H1 (cell line): ENCODE results near the gene RNF26. TPM values are rescaled to one million over a fixed set of nuclear protein-coding genes. Genes with fewer than 3 reads are reported as not detected.
A peak's percentile ranks its signal among the peaks of the same experiment; 100 is the strongest.

Experiments
- CTCF ChIA-PET: fragments of 300-600 bp; sonication (Branson Sonifier 250); formaldehyde crosslinking; loops from one replicate; lab custom pipeline; 2021; ENCODE audit not compliant: partially characterized antibody; lab: Charles Lee
- POLR2A ChIA-PET: fragments of 300-600 bp; sonication (Branson Sonifier 250); formaldehyde crosslinking; loops from one replicate; lab custom pipeline; 2021; ENCODE audit warnings: inconsistent platforms; ENCODE audit not compliant: partially characterized antibody; lab: Charles Lee
- DNase-seq, 2 experiments: peaks; one replicate each; pipeline versions ENCODE4 v3.0.0 to v3.0.0-alpha.2; 2010 to 2022; ENCODE audit warnings: low spot score in 2 of 2, low read depth in 1 of 2, mixed read lengths in 1 of 2
- FAIRE-seq: peaks from 2 replicates; lab custom pipeline; 2011; peaks lifted over from hg19 to GRCh38; lab: Jason Lieb, UNC
- H2AFZ ChIP-seq: 2 replicates; pipeline ENCODE4 v1.8.1; 2012; ENCODE audit warnings: low read length, inconsistent platforms
- H2AK5ac ChIP-seq: 2 replicates; pipeline ENCODE4 v1.6.1; 2013; ENCODE audit warnings: low read depth, low read length
- H2BK120ac ChIP-seq: replicated peaks from 2 replicates; pipeline ENCODE3; 2013; ENCODE audit warnings: low read depth, low read length, inconsistent platforms
- H2BK12ac ChIP-seq: 2 replicates; pipeline ENCODE4 v1.6.1; 2013; ENCODE audit warnings: low read depth, low read length
- H2BK15ac ChIP-seq: 2 replicates; pipeline ENCODE4 v1.6.1; 2013; ENCODE audit warnings: low read length
- H2BK20ac ChIP-seq: 2 replicates; pipeline ENCODE4 v1.6.1; 2013; ENCODE audit warnings: low read length
- H2BK5ac ChIP-seq: 2 replicates; pipeline ENCODE4 v1.6.1; 2013; ENCODE audit warnings: low read depth, low read length
- H3K14ac ChIP-seq: 2 replicates; pipeline ENCODE4 v1.6.1; 2013; ENCODE audit warnings: inconsistent platforms; ENCODE audit not compliant: insufficient read length
- H3K18ac ChIP-seq: 2 replicates; pipeline ENCODE4 v1.6.1; 2013; ENCODE audit warnings: low read length; ENCODE audit errors: extremely low read depth
- H3K23ac ChIP-seq: 2 replicates; pipeline ENCODE4 v1.6.1; 2013; ENCODE audit warnings: inconsistent platforms; ENCODE audit not compliant: insufficient read length
- H3K23me2 ChIP-seq: 2 replicates; pipeline ENCODE4 v1.6.1; 2013; ENCODE audit warnings: low read depth, low read length
- H3K27ac ChIP-seq: 2 replicates; pipeline ENCODE4 v1.6.1; 2011; ENCODE audit warnings: low read depth, low read length, inconsistent platforms
- H3K27me3 ChIP-seq, 4 experiments: replicated peaks in 1 of 4; 1 replicate in 1 of 4; 2 replicates in 3 of 4; pipeline versions ENCODE4 v1.6.1 to v1.8.1; 2011 to 2013; ENCODE audit warnings: low read length in 3 of 4, mild to moderate bottlenecking in 3 of 4, inconsistent platforms in 2 of 4, mixed read lengths in 2 of 4, moderate library complexity in 1 of 4; ENCODE audit not compliant: control insufficient read depth in 3 of 4, insufficient read depth in 3 of 4; ENCODE audit errors: extremely low read depth in 1 of 4
- H3K36me3 ChIP-seq, 4 experiments: 2 replicates each; pipeline versions ENCODE4 v1.6.1 to v1.8.1; 2011 to 2013; ENCODE audit warnings: mild to moderate bottlenecking in 4 of 4, low read length in 3 of 4, moderate library complexity in 2 of 4, control low read depth in 1 of 4, inconsistent platforms in 1 of 4; ENCODE audit not compliant: insufficient read depth in 4 of 4, control insufficient read depth in 2 of 4
- H3K4ac ChIP-seq: replicated peaks from 2 replicates; pipeline ENCODE3; 2013; ENCODE audit warnings: low read length, low read depth, mixed read lengths, inconsistent platforms; ENCODE audit not compliant: insufficient read length
- H3K4me1 ChIP-seq, 4 experiments: replicated peaks in 1 of 4; 1 replicate in 1 of 4; 2 replicates in 3 of 4; pipeline versions ENCODE4 v1.6.1 to v1.8.1; 2011 to 2013; ENCODE audit warnings: low read length in 3 of 4, inconsistent platforms in 2 of 4, mixed read lengths in 1 of 4; ENCODE audit not compliant: insufficient read depth in 4 of 4, control insufficient read depth in 3 of 4
- H3K4me2 ChIP-seq, 2 experiments: 2 replicates each; pipeline versions ENCODE4 v1.6.1 to v1.8.1; 2011 to 2013; ENCODE audit warnings: low read depth in 2 of 2, low read length in 2 of 2, control low read depth in 1 of 2, inconsistent platforms in 1 of 2, mild to moderate bottlenecking in 1 of 2; ENCODE audit not compliant: insufficient read depth in 1 of 2
- H3K4me3 ChIP-seq, 4 experiments: fragments of 200-600, 300-600 bp in 1 of 4; sonication (generic), shearing (Covaris generic), sonication (Bioruptor Twin) in 1 of 4; 2 replicates each; pipeline versions ENCODE4 v1.5.1 to v1.8.1; 2011 to 2016; ENCODE audit warnings: low read length in 4 of 4, low read depth in 3 of 4, control low read depth in 2 of 4, inconsistent platforms in 2 of 4, mild to moderate bottlenecking in 2 of 4, mixed read lengths in 1 of 4, moderate library complexity in 1 of 4; ENCODE audit not compliant: insufficient read depth in 2 of 4; ENCODE audit errors: extremely low read depth in 1 of 4
- H3K56ac ChIP-seq: replicated peaks from 2 replicates; pipeline ENCODE3; 2013; ENCODE audit warnings: low read depth, mild to moderate bottlenecking, mixed read lengths, low read length, inconsistent platforms; ENCODE audit not compliant: insufficient read length
- H3K79me1 ChIP-seq: 2 replicates; pipeline ENCODE4 v1.6.1; 2013; ENCODE audit warnings: low read depth, low read length, control low read depth
- H3K79me2 ChIP-seq, 2 experiments: 2 replicates each; pipeline versions ENCODE4 v1.6.1 to v1.8.1; 2012 to 2013; ENCODE audit warnings: low read length in 2 of 2, mild to moderate bottlenecking in 2 of 2, inconsistent platforms in 1 of 2; ENCODE audit not compliant: insufficient read depth in 2 of 2, control insufficient read depth in 1 of 2
- H3K9ac ChIP-seq, 4 experiments: replicated peaks in 1 of 4; 1 replicate in 1 of 4; 2 replicates in 3 of 4; pipeline versions ENCODE4 v1.6.1 to v1.8.1; 2011 to 2013; ENCODE audit warnings: low read depth in 3 of 4, low read length in 3 of 4, control low read depth in 2 of 4, mild to moderate bottlenecking in 2 of 4, moderate library complexity in 2 of 4, inconsistent platforms in 1 of 4; ENCODE audit errors: extremely low read depth in 1 of 4
- H3K9me3 ChIP-seq, 2 experiments: 2 replicates each; pipeline versions ENCODE4 v1.6.1 to v1.8.1; 2012 to 2013; ENCODE audit warnings: mild to moderate bottlenecking in 2 of 2, moderate library complexity in 2 of 2, control low read depth in 1 of 2, inconsistent platforms in 1 of 2, low read depth in 1 of 2, low read length in 1 of 2, mixed read lengths in 1 of 2; ENCODE audit not compliant: insufficient read depth in 2 of 2
- H4K20me1 ChIP-seq, 2 experiments: replicated peaks in 1 of 2; 2 replicates each; pipeline versions ENCODE3 to v1.8.1; 2011 to 2013; ENCODE audit warnings: inconsistent platforms in 2 of 2, low read length in 2 of 2, mild to moderate bottlenecking in 1 of 2; ENCODE audit not compliant: insufficient read depth in 2 of 2, control insufficient read depth in 1 of 2
- H4K5ac ChIP-seq: 2 replicates; pipeline ENCODE4 v1.6.1; 2013; ENCODE audit warnings: low read length, low read depth, mixed read lengths, inconsistent platforms; ENCODE audit not compliant: insufficient read length
- H4K8ac ChIP-seq: 2 replicates; pipeline ENCODE4 v1.8.0; 2013; ENCODE audit warnings: mild to moderate bottlenecking, moderate library complexity, low read length, inconsistent platforms; ENCODE audit not compliant: insufficient read depth; ENCODE audit errors: extremely low read depth
- H4K91ac ChIP-seq: replicated peaks from 2 replicates; pipeline ENCODE3; 2013; ENCODE audit warnings: low read length, mixed read lengths, inconsistent platforms; ENCODE audit not compliant: insufficient read length
- ATF3 ChIP-seq: IDR thresholded peaks from 2 replicates; pipeline ENCODE4 v1.6.1; 2011; ENCODE audit warnings: low read depth, mild to moderate bottlenecking, low read length; ENCODE audit not compliant: insufficient read depth
- BACH1 ChIP-seq: IDR thresholded peaks from 2 replicates; pipeline ENCODE4 v1.6.1; 2012; ENCODE audit warnings: low read length, improper control_type of control experiment
- CTCF ChIP-seq, 3 experiments: IDR thresholded peaks; 1 replicate in 2 of 3; 2 replicates in 1 of 3; pipeline versions ENCODE4 v1.5.1 to v1.6.1; 2011; ENCODE audit warnings: low read length in 3 of 3, mild to moderate bottlenecking in 3 of 3, inconsistent platforms in 2 of 3, low read depth in 1 of 3, moderate library complexity in 1 of 3; ENCODE audit not compliant: insufficient read depth in 1 of 3; ENCODE audit errors: control extremely low read depth in 1 of 3
- EZH2 ChIP-seq: fragments of 200-600 bp; sonication (generic); IDR thresholded peaks from 2 replicates; pipeline ENCODE4 v1.7.1; 2012; ENCODE audit warnings: low read depth, mild to moderate bottlenecking, moderate library complexity, low read length, inconsistent platforms; ENCODE audit not compliant: severe bottlenecking
- RAD21 ChIP-seq, 2 experiments: IDR thresholded peaks in 1 of 2; conservative IDR thresholded peaks in 1 of 2; 2 replicates each; pipeline ENCODE4 v1.6.1; 2011; ENCODE audit warnings: low read depth in 2 of 2, low read length in 2 of 2, improper control_type of control experiment in 1 of 2, inconsistent platforms in 1 of 2, mild to moderate bottlenecking in 1 of 2, moderate library complexity in 1 of 2
- SIN3A ChIP-seq, 2 experiments: IDR thresholded peaks in 1 of 2; conservative IDR thresholded peaks in 1 of 2; 2 replicates each; pipeline ENCODE4 v1.6.1; 2011 to 2012; ENCODE audit warnings: low read length in 2 of 2, improper control_type of control experiment in 1 of 2, low read depth in 1 of 2, mild to moderate bottlenecking in 1 of 2
- WGBS, 2 experiments: shearing (Covaris generic) in 1 of 2; methylation state at CpG; one replicate each; pipeline versions ENCODE4 v1.1.6 to v1.1.7; 2013 to 2015; ENCODE audit warnings: low lambda C conversion rate in 2 of 2, mixed read lengths in 2 of 2, inconsistent platforms in 1 of 2, low coverage in 1 of 2, missing lambda C conversion rate in 1 of 2; ENCODE audit not compliant: insufficient replicate concordance in 2 of 2, insufficient coverage in 1 of 2, insufficient read length in 1 of 2; ENCODE audit errors: extremely low coverage in 1 of 2, missing lambda C conversion rate in 1 of 2; 5-methylcytosine and 5-hydroxymethylcytosine counted together
- polyA plus RNA-seq, 7 experiments: library from polyadenylated mRNA; depleted of rRNA in 3 of 7; stranded (reverse) in 5 of 7; unstranded in 2 of 7; fragments of >200 nt in 5 of 7; fragments of 200-250 nt in 2 of 7; gene quantifications; 1 replicate in 5 of 7; 2 replicates in 1 of 7; 4 replicates in 1 of 7; pipeline versions ENCODE4 v1.2.1 to v1.2.3, GENCODE V29; 2011 to 2013; ENCODE audit warnings: missing spikeins in 2 of 7, mixed read lengths in 2 of 7
- total RNA-seq: library from RNA; stranded (reverse); fragmentation: NEBNext Ultra II Directional; extraction: Animal tissue kit (Norgen Biotek cat#: 25700); gene quantifications from 2 replicates; pipeline ENCODE4 v1.2.1, GENCODE V29; 2021

Gene RNF26
- total and polyA plus RNA-seq, 2 of the 8 experiments (the other 6 are each of a cell fraction or from before 2014, with no cell fraction given): 82.7 to 84.0 TPM

- H4K91ac ChIP-seq: no peak overlapping the region
- no peak overlapping the region for H2BK5ac ChIP-seq
- H2BK20ac ChIP-seq: no peak overlapping the region
- H3K4me1 ChIP-seq: peaks cover 12 to 23% (median 20%) of the 10 kb centered on the region in 4 experiments
- no peak overlapping the region for H2BK12ac ChIP-seq
- no peaks in the 10 kb centered on the region; the same call in 1 of the 2 replicates for H3K79me1 ChIP-seq
- no peaks in the 10 kb centered on the region for H3K79me2 ChIP-seq
- CTCF ChIA-PET: interaction anchor here (0.7 to 10.9 kb wide), 15 partner anchors 9 to 208 kb away, joined by 3 to 474 read pairs (median 5); partner anchors contain the start of genes C1QTNF5, RNF26 and USP2
- POLR2A ChIA-PET: interaction anchor here (1.0 to 3.7 kb wide), 6 partner anchors 9 to 113 kb away, joined by 3 to 32 read pairs (median 4); partner anchors contain the start of genes C1QTNF5 and USP2
- H3K4ac ChIP-seq: no peak overlapping the region
- no peak overlapping the region for H4K5ac ChIP-seq
- no peak overlapping the region for H3K23ac ChIP-seq
- H3K56ac ChIP-seq: no peak overlapping the region
- peaks cover 0 to 6% (median 5%) of the 10 kb centered on the region in 4 experiments; a peak in 3 of 8 replicates for H3K36me3 ChIP-seq
- no peak overlapping the region for H4K8ac ChIP-seq
- peak overlapping the region in 1 of 4 experiments; percentile 1; a peak in 1 of 8 replicates for H3K4me3 ChIP-seq
- H3K27ac ChIP-seq: no peak overlapping the region
- FAIRE-seq: no peak
- peaks cover 4% of the 10 kb centered on the region; the same call in 1 of the 2 replicates for H3K23me2 ChIP-seq
- WGBS, 2 experiments: 78% methylated on average over 11 of the region's 11 CpGs; no CpG with 5 or more reads in 1 of the 2 experiments
- H3K9ac ChIP-seq: no peak overlapping the region
- H2AFZ ChIP-seq: no peak overlapping the region
- peaks cover 4 to 23% of the 10 kb centered on the region in 2 experiments for H4K20me1 ChIP-seq
- DNase-seq: no peak
- H2BK120ac ChIP-seq: no peak overlapping the region
- no peak overlapping the region for H3K18ac ChIP-seq
- peak overlapping the region; percentile 22 to 71; a peak in 3 of 4 replicates for H3K4me2 ChIP-seq
- no peaks in the 10 kb centered on the region; a peak in 1 of 4 replicates for H3K9me3 ChIP-seq
- peak overlapping the region; percentile 90; the same call in 1 of the 2 replicates for H2BK15ac ChIP-seq
- peaks cover 18 to 37% (median 32%) of the 10 kb centered on the region in 4 experiments for H3K27me3 ChIP-seq
- no peak overlapping the region for H3K14ac ChIP-seq
- no peak overlapping the region for H2AK5ac ChIP-seq
- TF ChIP-seq EZH2 (no peak), CTCF (IDR thresholded peaks at IDR 0.05; ENCODE audit: control extremely low read depth in 1 of 3, insufficient read depth in 1 of 3, low read depth in 1 of 3, low read length in 3 of 3) (no peak), BACH1 (no peak), SIN3A (conservative IDR thresholded peaks at IDR 0.05 in 1 of 2, IDR thresholded peaks at IDR 0.05 in 1 of 2; ENCODE audit: low read depth in 1 of 2, low read length in 2 of 2) (no peak), ATF3 (no peak), RAD21 (IDR thresholded peaks at IDR 0.05 in 1 of 2, conservative IDR thresholded peaks at IDR 0.05 in 1 of 2; ENCODE audit: low read depth in 2 of 2, low read length in 2 of 2) (no peak)
Measured at GRCh38 chr11:119361941-119362725, 27.8 kb downstream of the RNF26 start.
